ENCODE results near the gene ACSBG1. TPM values are rescaled to one million over a fixed set of nuclear protein-coding genes. Genes with fewer than 3 reads are reported as not detected.

ACSBG1 gene
- polyA plus RNA-seq, 1 donor (not counting 4 experiments of a cell fraction or from before 2014, with no cell fraction given), result 0.01 TPM

GRCh38 chr15:78148392-78149067, 85.8 kb downstream of the ACSBG1 start:
- peaks cover 33% of the 10 kb centered on the region for H3K79me2 ChIP-seq (ENCODE audit: control insufficient read depth, insufficient read depth, low read length)
- H3K9ac ChIP-seq (ENCODE audit: control insufficient read depth, extremely low read depth, insufficient read depth, low read length), result peak overlapping the region; percentile 82
- TF ChIP-seq CTCF (optimal IDR thresholded peaks at IDR 0.05 in 1 of 3, IDR thresholded peaks at IDR 0.05 in 1 of 3, conservative IDR thresholded peaks at IDR 0.05 in 1 of 3; ENCODE audit: extremely low read depth in 1 of 3, insufficient read depth in 2 of 3, low read length in 3 of 3) (no peak), EZH2 (IDR thresholded peaks at IDR 0.05; ENCODE audit: low read length) (no peak)
- H3K4me2 ChIP-seq (ENCODE audit: control insufficient read depth, extremely low read depth, insufficient read depth, low read depth, low read length), result peak overlapping the region; percentile 90
- H3K9me3 ChIP-seq (ENCODE audit: control insufficient read depth, low read depth, low read length), result no peaks in the 10 kb centered on the region
- H4K20me1 ChIP-seq (ENCODE audit: control insufficient read depth, extremely low read depth, insufficient read depth, low read length), result no peaks in the 10 kb centered on the region
- H3K4me3 ChIP-seq (ENCODE audit: control insufficient read depth in 2 of 3, extremely low read depth in 1 of 3, insufficient read depth in 2 of 3, low read depth in 1 of 3, low read length in 3 of 3), result peak overlapping the region; percentile 61 to 76 (median 74)
- peak overlapping the region; percentile 82 for H3K27ac ChIP-seq (ENCODE audit: control insufficient read depth, insufficient read depth, low read length)
- DNase-seq (ENCODE audit: low read depth, low spot score), result no peak
- H3K4me1 ChIP-seq (ENCODE audit: control insufficient read depth, extremely low read depth, insufficient read depth, low read length), result peaks cover 33% of the 10 kb centered on the region
- FAIRE-seq, result no peak
- dilution Hi-C loops (cut with MboI; ENCODE audit: extremely low pct_ligation_motif_present, low sequenced_read_pairs), result no loop called here
- peaks cover 0 to 3% of the 10 kb centered on the region in 2 experiments for H3K36me3 ChIP-seq (ENCODE audit: control insufficient read depth in 2 of 2, extremely low read depth in 1 of 2, insufficient read depth in 2 of 2, low read length in 2 of 2)
- peak overlapping the region; percentile 47 for H2AFZ ChIP-seq (ENCODE audit: control insufficient read depth, low read length)
- H3K9me1 ChIP-seq (ENCODE audit: control insufficient read depth, extremely low read depth, insufficient read depth, low read length), result no peaks in the 10 kb centered on the region
- no peaks in the 10 kb centered on the region for H3K27me3 ChIP-seq (ENCODE audit: control insufficient read depth, extremely low read depth, insufficient read depth, low read length)

GRCh38 chr15:78147566-78147965, 86.8 kb downstream of the ACSBG1 start:
- Histone ChIP-seq H3K27ac (ENCODE audit: control insufficient read depth, insufficient read depth, low read length) (peak overlapping the region; percentile 27), H3K9me1 (ENCODE audit: control insufficient read depth, extremely low read depth, insufficient read depth, low read length) (no peaks in the 10 kb centered on the region), H3K79me2 (ENCODE audit: control insufficient read depth, insufficient read depth, low read length) (peaks cover 24% of the 10 kb centered on the region), H3K9ac (ENCODE audit: control insufficient read depth, extremely low read depth, insufficient read depth, low read length) (peak overlapping the region; percentile 23), H4K20me1 (ENCODE audit: control insufficient read depth, extremely low read depth, insufficient read depth, low read length) (no peaks in the 10 kb centered on the region), H3K36me3 (ENCODE audit: control insufficient read depth in 2 of 2, extremely low read depth in 1 of 2, insufficient read depth in 2 of 2, low read length in 2 of 2) (no peaks in the 10 kb centered on the region), H3K4me3 (ENCODE audit: control insufficient read depth in 2 of 3, extremely low read depth in 1 of 3, insufficient read depth in 2 of 3, low read depth in 1 of 3, low read length in 3 of 3) (no peak overlapping the region), H3K27me3 (ENCODE audit: control insufficient read depth, extremely low read depth, insufficient read depth, low read length) (no peaks in the 10 kb centered on the region), H3K9me3 (ENCODE audit: control insufficient read depth, low read depth, low read length) (no peaks in the 10 kb centered on the region), H3K4me1 (ENCODE audit: control insufficient read depth, extremely low read depth, insufficient read depth, low read length) (peaks cover 33% of the 10 kb centered on the region), H2AFZ (ENCODE audit: control insufficient read depth, low read length) (no peak overlapping the region), H3K4me2 (ENCODE audit: control insufficient read depth, extremely low read depth, insufficient read depth, low read depth, low read length) (peak overlapping the region; percentile 52)
- TF ChIP-seq CTCF (optimal IDR thresholded peaks at IDR 0.05 in 1 of 3, IDR thresholded peaks at IDR 0.05 in 1 of 3, conservative IDR thresholded peaks at IDR 0.05 in 1 of 3; ENCODE audit: extremely low read depth in 1 of 3, insufficient read depth in 2 of 3, low read length in 3 of 3) (no peak), EZH2 (IDR thresholded peaks at IDR 0.05; ENCODE audit: low read length) (no peak)
- dilution Hi-C loops (cut with MboI; ENCODE audit: extremely low pct_ligation_motif_present, low sequenced_read_pairs), result no loop called here
- FAIRE-seq (no peak), DNase-seq (ENCODE audit: low read depth, low spot score) (no peak)

All from keratinocyte (primary cell).